Heart right ventricle (tissue), 16 donors: ENCODE results near the gene VPS52. TPM values are rescaled to one million over a fixed set of nuclear protein-coding genes. Genes with fewer than 3 reads are reported as not detected.

Source experiments
- ATAC-seq, 8 donors: fragments of 200-7000 bp; cut with Tn5 transposase; one replicate each; pipeline ENCODE4 v1.9.1; 2020; ENCODE audit warnings: mild to moderate bottlenecking in 8 of 8, moderate library complexity in 8 of 8, moderate number of reproducible peaks in 1 of 8
- DNase-seq, 2 donors: peaks; one replicate each; pipeline ENCODE4 v3.0.0-alpha.2; 2020
- H3K27ac ChIP-seq, 10 donors: fragments of 200-600 bp; sonication (generic) in 2 of 10; one replicate each; pipeline versions ENCODE4 v1.5.0 to v1.8.0; 2020 to 2022; ENCODE audit warnings: mild to moderate bottlenecking in 3 of 10
- H3K27me3 ChIP-seq, 7 donors: fragments of 200-600 bp; one replicate each; pipeline ENCODE4 v1.8.0; 2021 to 2022; ENCODE audit warnings: mild to moderate bottlenecking in 2 of 7
- H3K36me3 ChIP-seq, 9 donors: fragments of 200-600 bp; sonication (generic) in 1 of 9; one replicate each; pipeline versions ENCODE4 v1.5.0 to v1.8.0; 2020 to 2022; ENCODE audit warnings: mild to moderate bottlenecking in 2 of 9
- H3K4me1 ChIP-seq, 9 donors: fragments of 200-600 bp; sonication (generic) in 1 of 9; one replicate each; pipeline versions ENCODE4 v1.5.0 to v1.8.0; 2020 to 2022; ENCODE audit warnings: mild to moderate bottlenecking in 4 of 9
- H3K4me3 ChIP-seq, 10 donors: fragments of 200-600 bp; sonication (generic) in 2 of 10; one replicate each; pipeline versions ENCODE4 v1.5.0 to v1.8.0; 2020 to 2022; ENCODE audit warnings: mild to moderate bottlenecking in 7 of 10, moderate library complexity in 2 of 10
- H3K9me3 ChIP-seq, 11 donors: fragments of 200-600 bp in 10 of 11; sonication (generic) in 2 of 11; one replicate each; pipeline versions ENCODE4 v1.5.0 to v1.8.0; 2013 to 2022; ENCODE audit warnings: mild to moderate bottlenecking in 2 of 11, control low read depth in 1 of 11, moderate library complexity in 1 of 11
- CTCF ChIP-seq, 9 donors: fragments of 200-600 bp; sonication (generic) in 2 of 9; IDR thresholded peaks; one replicate each; pipeline versions ENCODE4 v1.5.0 to v1.8.0; 2021 to 2022; ENCODE audit warnings: antibody characterized with exemption in 9 of 9, mild to moderate bottlenecking in 5 of 9, moderate library complexity in 1 of 9
- WGBS, 2 donors: extraction: QIAGEN DNeasy Blood & Tissue Kit; methylation state at CpG; one replicate each; pipeline ENCODE4 v1.1.7; 2013; ENCODE audit warnings: inconsistent platforms in 1 of 2; 5-methylcytosine and 5-hydroxymethylcytosine counted together
- intact Hi-C, 10 donors: fragments of 100-400 bp; cut with DNase I; formaldehyde crosslinking; loops; one replicate each; pipeline versions ENCODE4 v1.11.1 to v1.14.2; 2022
- polyA plus RNA-seq, 2 donors: library from polyadenylated mRNA; stranded (reverse); fragments of 200-250 nt; gene quantifications; one replicate each; pipeline ENCODE4 v1.2.3, GENCODE V29; 2013
- total RNA-seq, 10 donors: library from RNA; stranded (reverse); fragmentation: NEBNext Ultra II Directional in 3 of 10; extraction: Animal tissue kit (Norgen Biotek cat#: 25700) in 3 of 10; gene quantifications; one replicate each; pipeline versions ENCODE4 v1.2.1 to v1.2.4, GENCODE V29; 2021 to 2023
- donor health status: Arrhythmogenic right ventricular cardiomyopathy.
- donor health status: ischemic (EF 13 %, LVEDD 7.1; RV severe dilation, severe dysfunction).
- donor health status: healthy with polysubstance abuse.
- donor health status: DM: no; HTN: yes; CAD: no.
- donor health status: DM: no; HTN: no; CAD: no.
- donor health status: ischemic (EF 25% LVEDD 6.9; RV normal size, moderate dysfunction).
- donor health status: ischemic (EF 25% LVEDD 5.7; RV mildly dilated, moderate dysfunction).
- donor health status: healthy.
- donor health status: DM: yes; HTN: yes; CAD: no.
- donor health status: Ischemic cardiomyopathy.
- donor health status: ischemic (EF 35%, LVEDD 5.7; RV mildly dilated, moderate dysfunction).
- donor health status: nonischemic (EF 11% LVEDD 7.7; RV severe dilation, severe dysfunction).
- donor health status: DM: yes; HTN: yes; CAD: no.
- donor health status: PGD.
- donor health status: ischemic (EF 29% LVEDD 5.4; RV normal size, mild dysfunction).
- donor health status: nonischemic (EF 23%, LVEDD 6.1; RV moderate dilation, normal function).

Gene VPS52
- total and polyA plus RNA-seq, 12 donors: 25.2 to 45.7 (median 35.9) TPM

- DNase-seq (no peak), ATAC-seq (no peak)
- no peak for TF ChIP-seq CTCF (IDR thresholded peaks at IDR 0.05)
- Histone ChIP-seq H3K27me3 (no peaks in the 10 kb centered on the region), H3K27ac (no peak overlapping the region), H3K4me1 (peaks cover 7 to 31% (median 22%) of the 10 kb centered on the region in 9 donors), H3K36me3 (peaks cover 0 to 68% (median 8%) of the 10 kb centered on the region in 9 donors), H3K9me3 (peaks cover 0 to 7% (median 0%) of the 10 kb centered on the region in 11 donors), H3K4me3 (no peak overlapping the region)
- intact Hi-C loops: no loop called here
These were observed 18.9 kb downstream of the VPS52 start for GRCh38 chr6:33252759-33253158.

GRCh38 chr6:33251395-33252012, 20.2 kb downstream of the VPS52 start:
- Histone ChIP-seq H3K27ac (no peak overlapping the region), H3K27me3 (peaks cover 0 to 5% (median 0%) of the 10 kb centered on the region in 7 donors), H3K36me3 (peaks cover 0 to 56% (median 8%) of the 10 kb centered on the region in 9 donors), H3K4me1 (peaks cover 7 to 33% (median 22%) of the 10 kb centered on the region in 9 donors), H3K4me3 (no peak overlapping the region), H3K9me3 (peaks cover 0 to 1% (median 0%) of the 10 kb centered on the region in 11 donors)
- ATAC-seq: no peak
- WGBS, 2 donors: 84 to 87% methylated on average over 6 of the region's 6 CpGs
- intact Hi-C loops: no loop called here
- DNase-seq: no peak
- TF ChIP-seq CTCF (IDR thresholded peaks at IDR 0.05): no peak

DNA sequence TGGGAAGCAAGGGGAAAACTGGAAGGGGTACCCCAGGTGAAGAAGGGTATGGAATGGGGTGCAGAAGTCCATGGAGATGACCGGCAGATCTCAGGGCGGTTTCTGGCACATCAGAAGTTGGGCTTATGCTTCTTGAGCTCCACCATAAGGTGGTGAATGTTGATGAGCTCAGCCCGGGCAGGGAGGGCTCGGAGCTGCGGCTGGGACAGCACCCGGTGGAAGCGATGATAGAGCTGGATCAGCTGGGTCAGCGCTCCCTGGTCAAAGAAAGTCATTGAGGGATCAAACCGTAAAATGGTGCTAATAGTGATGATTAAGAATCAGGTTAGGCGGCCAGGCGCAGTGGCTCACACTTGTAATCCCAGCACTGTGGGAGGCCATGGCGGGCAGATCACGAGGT, 20.9 kb downstream of the VPS52 start:
- no peak for ATAC-seq
- intact Hi-C loops: no loop called here
- Histone ChIP-seq H3K4me3 (no peak overlapping the region), H3K36me3 (peaks cover 0 to 50% (median 8%) of the 10 kb centered on the region in 9 donors), H3K27ac (peak overlapping the region in 4 of 10 donors; percentile 90 to 96 (median 92)), H3K27me3 (peaks cover 0 to 5% (median 0%) of the 10 kb centered on the region in 7 donors), H3K9me3 (no peaks in the 10 kb centered on the region), H3K4me1 (peaks cover 7 to 33% (median 22%) of the 10 kb centered on the region in 9 donors)
- no peak for TF ChIP-seq CTCF (IDR thresholded peaks at IDR 0.05)
- DNase-seq: no peak
- whole genome bisulfite sequencing, 2 donors: 92 to 99% methylated on average over 13 of the region's 13 CpGs

DNA sequence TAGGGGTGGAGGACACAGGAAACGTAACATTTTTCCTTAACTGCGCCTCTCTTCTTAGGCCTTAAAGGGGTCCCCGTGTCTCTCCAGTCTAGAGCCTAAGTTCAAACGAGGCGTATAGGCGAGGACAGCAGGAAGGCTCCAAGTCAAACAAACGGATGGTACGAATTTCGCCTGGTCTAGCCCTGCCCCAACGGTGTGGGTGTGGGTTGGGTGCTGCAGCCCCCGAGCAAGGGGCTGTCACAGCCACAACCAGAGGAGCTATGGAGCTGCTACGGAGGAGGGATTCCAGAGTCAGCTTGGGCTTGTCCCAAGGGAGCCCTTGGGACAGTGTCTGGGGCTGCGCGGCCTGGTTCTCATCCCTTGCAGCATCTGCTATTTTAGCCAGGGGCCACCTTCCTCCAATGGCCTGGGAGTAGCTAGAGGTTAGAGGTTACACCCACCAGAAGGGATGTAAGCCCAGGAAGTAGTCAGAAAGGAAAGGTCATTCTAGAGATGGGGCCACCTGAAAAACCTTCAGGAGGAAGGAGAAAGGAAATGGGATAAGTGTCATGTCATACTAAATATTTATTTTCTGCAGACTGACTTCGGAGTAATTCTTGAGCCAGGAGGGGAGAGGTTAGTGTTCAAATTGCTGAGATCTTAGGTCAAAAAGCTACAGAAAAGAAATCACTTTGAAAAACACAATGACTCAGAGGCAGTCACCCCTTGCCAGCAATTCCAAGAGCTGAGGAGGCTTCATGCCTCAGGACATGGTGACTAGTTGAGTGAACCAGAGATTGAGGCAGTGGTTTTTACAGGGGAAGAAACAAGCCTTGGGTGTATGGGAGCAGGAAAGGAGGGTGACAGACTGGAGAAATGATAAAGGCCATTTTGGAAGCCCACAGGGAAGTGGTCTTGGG, 21.7 kb downstream of the VPS52 start:
- peak; percentile 17 to 27 for DNase-seq
- Histone ChIP-seq H3K4me1 (peaks cover 7 to 33% (median 22%) of the 10 kb centered on the region in 9 donors), H3K27me3 (peaks cover 0 to 9% (median 0%) of the 10 kb centered on the region in 7 donors), H3K27ac (peak overlapping the region; percentile 82 to 96 (median 92)), H3K4me3 (peak overlapping the region; percentile 22 to 76 (median 61)), H3K36me3 (peaks cover 0 to 42% (median 8%) of the 10 kb centered on the region in 9 donors), H3K9me3 (no peaks in the 10 kb centered on the region)
- TF ChIP-seq CTCF (IDR thresholded peaks at IDR 0.05): no peak
- WGBS, 2 donors: 12 to 16% methylated on average over 15 of the region's 15 CpGs
- ATAC-seq: peak in 5 of 8 donors; percentile 0 to 21 (median 2)
- intact Hi-C loops: loop anchor here (1.0 to 10.0 kb wide), 18 partner anchors 38 to 356 kb away; partner anchors contain the start of genes RXRB (in 3 of the 10), SLC39A7 (in 3 of the 10), HSD17B8 (in 2 of the 10) and HLA-DOA (in 1 of the 10)
